ENCODE results near the gene RFT1. TPM values are rescaled to one million over a fixed set of nuclear protein-coding genes. Genes with fewer than 3 reads are reported as not detected.

The RFT1 gene
- total and polyA plus RNA-seq, 2 of the 13 experiments (the other 11 are each of a cell fraction or from before 2014, with no cell fraction given): 23.2 to 37.0 TPM

GRCh38 chr3:53081318-53081717, 48.9 kb downstream of the RFT1 start (continued):
- TF ChIP-seq PRDM10 (CRISPR knock-in tag; IDR thresholded peaks at IDR 0.05; ENCODE audit: low read depth) (no peak), ADNP (CRISPR knock-in tag; IDR thresholded peaks at IDR 0.05) (no peak)

GRCh38 chr3:53080612-53081205, 49.5 kb downstream of the RFT1 start:
- WGBS (ENCODE audit: low lambda C conversion rate): 58% methylated on average over 7 of the region's 7 CpGs
- Histone ChIP-seq H3K27ac (ENCODE audit: extremely low read length, insufficient read depth, low read length) (no peak overlapping the region), H3K4me2 (ENCODE audit: low read depth, low read length) (no peak overlapping the region), H3K9me3 (ENCODE audit: low read length) (no peaks in the 10 kb centered on the region), H3K79me2 (ENCODE audit: insufficient read depth, low read length) (no peaks in the 10 kb centered on the region), H3K36me3 (replicated peaks in 1 of 2; ENCODE audit: control insufficient read depth in 1 of 2, insufficient read depth in 2 of 2, low read length in 2 of 2) (no peaks in the 10 kb centered on the region), H2AFZ (ENCODE audit: low read length) (no peak overlapping the region), H4K20me1 (ENCODE audit: insufficient read depth, low read length) (no peaks in the 10 kb centered on the region), H3K9ac (ENCODE audit: insufficient read depth, low read depth, low read length) (no peak overlapping the region), H3K27me3 (ENCODE audit: control insufficient read depth in 1 of 2, insufficient read depth in 2 of 2, low read length in 2 of 2) (no peaks in the 10 kb centered on the region), H3K4me3 (replicated peaks in 1 of 3; ENCODE audit: insufficient read depth in 1 of 3, low read depth in 2 of 3, low read length in 3 of 3) (no peak overlapping the region), H3K4me1 (ENCODE audit: insufficient read depth, low read length) (peaks cover 19% of the 10 kb centered on the region)
- no peak for TF ChIP-seq KAT2B (IDR thresholded peaks at IDR 0.05; ENCODE audit: borderline replicate concordance, low read depth, low read length)
- TF ChIP-seq SP4 (CRISPR knock-in tag; IDR thresholded peaks at IDR 0.05): no peak
- TF ChIP-seq DNMT3B (CRISPR knock-in tag; conservative IDR thresholded peaks at IDR 0.05): no peak
- peak; percentile 73 for TF ChIP-seq ZNF629 (CRISPR knock-in tag; conservative IDR thresholded peaks at IDR 0.05)
- TF ChIP-seq ZMYM3 (CRISPR knock-in tag; IDR thresholded peaks at IDR 0.05): 0 out of 2 replicates have a peak, but pooled peaks have one; percentile 30
- POLR2A ChIA-PET: no interaction called here
- FAIRE-seq (no peak), ATAC-seq (no peak), DNase-seq (ENCODE audit: low spot score) (no peak)
- in situ Hi-C loops (cut with HindIII; ENCODE audit: extremely low pct_ligation_motif_present, low pct_unique_long_range_greater_than_20kb): no loop called here
- intact Hi-C loops (cut with micrococcal nuclease; ENCODE audit: unreplicated experiment): no loop called here
- no TSS peak for BruUV-seq (replicated peaks)
- CTCF ChIA-PET (ENCODE audit: low intra/inter-chr PET ratio, low total read pairs): no interaction called here
